NOMO-1 (cell line): Measurements from ENCODE around the gene FNDC3B.

Source experiments
- DNase-seq, 2 experiments: peaks; one replicate each; lab custom pipeline; 2025; ENCODE audit not compliant: unreplicated experiment in 2 of 2; lab: John Stamatoyannopoulos, UW

The FNDC3B gene

DNA sequence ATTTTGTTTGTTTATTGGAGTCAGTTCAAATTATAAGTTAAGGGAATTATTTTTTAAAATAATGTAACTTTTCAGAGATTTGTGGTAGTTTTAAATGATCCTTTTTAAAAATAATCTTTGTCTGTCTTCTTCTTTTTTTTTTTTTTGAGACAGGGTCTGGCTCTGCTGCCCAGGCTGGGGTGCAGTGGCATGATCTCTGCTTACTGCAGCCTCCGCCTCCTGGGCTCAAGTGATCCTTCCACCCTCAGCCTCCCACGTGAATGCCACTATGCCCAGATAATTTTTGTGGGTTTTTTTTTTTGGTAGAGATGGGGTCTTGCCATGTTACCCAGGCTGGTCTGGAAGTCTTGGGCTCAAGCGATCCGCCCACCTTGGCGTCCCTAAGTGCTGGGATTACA lies 12.6 kb downstream of the FNDC3B start:
- DNase-seq = no peak

DNA sequence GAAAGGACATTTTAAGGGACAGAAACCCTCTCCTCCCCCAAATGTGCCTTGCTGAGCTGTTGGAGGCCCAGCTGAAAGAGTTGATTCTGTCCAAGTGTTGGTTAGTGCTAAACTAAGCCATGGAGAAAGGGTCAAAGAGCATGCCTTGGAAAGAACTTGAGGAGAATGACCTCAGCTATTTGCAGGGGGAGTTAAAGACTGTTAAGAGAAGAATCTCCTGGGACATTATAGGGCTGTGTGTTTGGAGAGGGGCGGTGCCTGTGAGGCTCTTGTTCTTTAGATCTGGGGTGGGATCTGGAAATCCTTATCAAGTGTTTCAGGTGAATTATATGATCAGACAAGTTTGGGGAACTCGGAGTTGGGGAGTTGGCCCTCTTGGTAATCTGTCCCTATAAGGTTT lies 13.0 kb downstream of the FNDC3B start:
- no peak for DNase-seq

DNA sequence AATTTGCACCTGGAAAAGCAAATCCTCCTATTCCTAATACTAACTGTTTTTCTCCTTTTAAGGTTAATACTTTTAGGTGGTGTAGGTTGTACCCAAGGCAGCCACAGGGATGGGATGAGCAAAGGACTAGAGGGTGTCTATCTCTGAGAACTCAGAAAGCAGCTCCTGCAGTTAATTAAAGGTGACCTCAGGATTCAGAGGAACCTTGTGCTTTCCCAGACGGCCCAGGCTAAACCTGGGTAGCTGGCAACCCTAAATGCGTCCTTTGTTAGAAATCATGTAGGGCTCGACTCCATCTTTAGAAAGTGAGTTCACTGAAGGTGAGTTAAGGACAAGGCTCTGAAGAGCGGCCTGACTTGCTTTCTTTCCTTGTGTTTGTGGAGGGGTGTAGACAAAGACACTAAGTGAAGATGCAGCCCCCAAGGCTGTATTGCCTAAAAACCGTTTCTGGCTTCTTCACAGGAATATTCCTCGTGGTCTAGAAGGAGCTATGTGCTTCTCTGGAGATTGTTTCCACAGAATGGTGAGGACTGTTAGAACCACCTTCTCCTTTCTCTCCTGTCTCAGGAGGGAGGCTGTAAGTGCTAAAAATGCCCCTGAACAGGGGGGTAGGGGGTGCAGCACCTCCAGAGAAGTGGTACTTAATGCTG lies 14.9 kb downstream of the FNDC3B start:
- no peak for DNase-seq

DNA sequence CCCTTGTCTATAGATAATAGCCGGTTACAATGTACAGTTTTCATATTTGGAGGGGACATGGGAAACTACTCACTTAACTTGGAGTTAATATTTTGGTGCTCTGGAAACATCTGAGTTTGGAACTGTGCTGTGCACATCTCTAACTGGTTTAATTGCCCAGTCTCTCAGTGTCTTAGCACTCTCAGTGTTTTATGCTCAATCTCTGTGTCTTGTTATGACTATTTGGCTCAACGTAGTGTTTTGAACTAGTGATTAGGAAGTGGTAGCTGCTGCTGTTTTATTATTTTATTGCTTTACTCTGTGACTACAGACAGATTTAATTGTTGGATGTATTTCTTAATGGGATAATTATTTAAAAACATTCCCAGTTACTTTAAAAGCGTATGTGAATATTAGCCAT lies 17.0 kb downstream of the FNDC3B start:
- no peak for DNase-seq

DNA sequence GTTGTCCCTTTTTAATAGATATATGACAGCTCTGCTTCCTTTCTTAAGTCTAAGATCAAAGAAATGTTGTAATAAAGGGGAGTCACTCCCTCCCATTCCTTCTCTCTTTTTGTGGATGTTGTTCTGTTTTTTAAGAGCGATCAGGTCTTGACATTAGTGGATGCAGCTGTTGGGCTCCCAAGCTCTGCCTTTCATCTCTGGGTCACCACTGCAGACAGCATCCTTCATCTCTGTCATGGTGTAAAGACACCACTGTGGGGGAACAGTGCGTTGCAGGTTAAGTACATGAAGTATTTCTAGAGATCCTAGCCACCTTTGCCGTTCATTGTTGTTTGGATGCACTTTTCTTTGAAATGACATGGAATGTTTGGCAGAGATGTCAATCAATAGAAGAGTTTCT lies 17.7 kb downstream of the FNDC3B start:
- no peak for DNase-seq

DNA sequence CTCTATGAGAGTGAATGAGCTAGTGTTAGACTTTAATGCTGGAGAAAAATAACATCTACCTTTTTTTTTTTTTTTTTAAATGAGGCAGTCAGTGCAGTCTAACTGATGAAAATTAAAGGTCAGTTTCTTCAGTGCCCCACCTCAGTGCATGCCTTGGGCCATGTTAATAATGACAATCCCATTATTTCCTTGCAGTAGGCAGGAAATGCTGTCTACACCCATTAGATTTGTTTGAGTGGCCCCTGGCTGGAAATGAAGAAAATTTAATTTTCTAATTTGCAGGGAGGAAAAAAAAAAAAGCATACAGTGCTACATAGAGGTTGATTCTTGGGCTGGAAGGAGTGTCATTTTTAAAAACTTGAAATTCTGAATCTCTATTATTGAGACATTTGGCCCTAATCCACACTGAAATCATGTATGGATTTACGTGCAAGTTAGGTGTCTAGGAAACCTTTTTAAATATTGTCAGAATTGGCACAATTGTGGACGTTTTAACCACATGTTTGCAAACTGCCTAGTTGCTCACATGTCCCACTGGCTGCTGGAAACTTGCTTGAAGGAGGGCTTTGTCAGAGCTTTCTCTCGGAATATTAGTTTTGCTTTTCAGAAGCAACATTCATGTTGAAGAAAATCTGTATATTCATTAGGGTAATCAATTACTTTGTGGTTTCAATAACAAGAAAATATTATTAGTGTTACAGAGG lies 18.4 kb downstream of the FNDC3B start:
- DNase-seq = no peak

DNA sequence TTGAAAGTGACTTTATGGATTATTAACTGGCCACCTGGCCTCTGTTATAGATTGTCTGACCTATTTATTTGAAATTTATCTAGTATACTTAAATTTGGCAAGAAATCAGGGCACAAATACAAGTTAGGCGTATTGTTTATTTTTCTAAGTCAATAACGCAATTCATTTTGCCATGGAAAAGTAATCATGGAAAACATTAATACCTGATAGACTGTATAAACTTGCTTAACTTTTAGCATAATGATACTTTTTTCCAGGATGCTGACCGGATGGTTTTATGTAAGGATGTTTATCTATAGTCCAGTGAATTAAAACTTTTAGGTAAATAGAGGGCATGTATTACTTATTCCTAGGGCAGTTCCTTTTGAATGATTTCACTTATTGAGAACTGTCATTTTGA lies 20.2 kb downstream of the FNDC3B start:
- DNase-seq = no peak

DNA sequence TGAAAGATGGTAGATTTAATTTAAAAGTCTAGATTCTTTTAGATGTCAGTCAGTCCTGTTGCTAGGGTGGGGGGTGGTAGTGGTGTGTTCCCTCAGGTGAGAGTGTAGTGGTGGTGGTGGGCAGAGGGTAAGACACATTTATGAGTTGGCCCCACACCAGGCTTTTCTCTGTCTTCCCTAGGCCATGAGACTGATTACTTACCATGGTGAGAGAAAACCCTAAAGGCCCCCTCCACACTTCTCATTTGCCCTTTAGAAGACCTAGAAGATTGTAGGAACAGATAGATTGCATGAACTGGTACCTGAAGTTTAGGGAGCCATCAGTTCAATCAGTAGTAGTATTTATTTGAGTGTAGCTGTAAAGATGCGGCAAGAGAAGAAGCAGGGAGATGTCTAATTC lies 20.9 kb downstream of the FNDC3B start:
- no peak for DNase-seq

DNA sequence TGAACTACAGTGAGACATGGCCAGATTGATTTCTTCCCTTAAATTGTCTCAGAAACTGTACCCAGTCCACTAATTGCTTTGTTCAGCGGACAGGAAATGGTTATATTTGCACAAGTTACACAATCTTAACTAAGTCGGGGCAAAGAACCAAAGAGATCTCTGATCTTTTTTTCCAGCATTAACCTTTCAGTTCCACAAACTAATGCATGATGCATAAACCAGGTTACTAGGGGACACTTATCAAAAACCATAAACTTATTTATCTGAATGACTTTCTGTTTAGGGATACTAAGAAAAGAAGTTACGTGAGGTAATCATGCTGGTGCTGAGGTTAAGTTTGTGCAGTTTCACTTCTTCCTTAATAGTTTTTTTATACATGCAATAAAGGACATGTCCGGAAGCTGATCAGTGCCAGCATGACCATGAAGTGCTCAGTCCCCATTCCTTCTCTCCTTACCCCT lies 22.4 kb downstream of the FNDC3B start:
- peak; percentile 87 to 100 for DNase-seq

DNA sequence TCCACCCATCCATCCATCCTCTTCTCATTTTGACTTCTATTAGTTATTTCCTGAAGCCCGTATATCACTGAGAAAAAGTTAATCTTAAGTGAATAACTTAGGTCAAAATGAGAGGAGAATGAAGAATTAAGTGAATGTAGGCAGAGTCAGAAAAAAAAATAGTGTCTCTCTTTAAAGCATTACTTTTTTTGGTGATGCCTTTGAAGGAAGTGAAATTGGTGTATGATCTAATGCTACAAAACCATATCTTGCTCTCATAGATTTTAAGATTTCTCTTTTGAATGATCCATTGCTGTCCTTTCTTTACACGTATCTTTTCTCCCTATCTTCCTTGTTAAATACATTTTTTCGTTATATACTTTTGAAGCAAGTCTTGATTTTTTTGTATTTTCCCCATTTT lies 23.4 kb downstream of the FNDC3B start:
- peak in 1 of 2 experiments; percentile 52 for DNase-seq

DNA sequence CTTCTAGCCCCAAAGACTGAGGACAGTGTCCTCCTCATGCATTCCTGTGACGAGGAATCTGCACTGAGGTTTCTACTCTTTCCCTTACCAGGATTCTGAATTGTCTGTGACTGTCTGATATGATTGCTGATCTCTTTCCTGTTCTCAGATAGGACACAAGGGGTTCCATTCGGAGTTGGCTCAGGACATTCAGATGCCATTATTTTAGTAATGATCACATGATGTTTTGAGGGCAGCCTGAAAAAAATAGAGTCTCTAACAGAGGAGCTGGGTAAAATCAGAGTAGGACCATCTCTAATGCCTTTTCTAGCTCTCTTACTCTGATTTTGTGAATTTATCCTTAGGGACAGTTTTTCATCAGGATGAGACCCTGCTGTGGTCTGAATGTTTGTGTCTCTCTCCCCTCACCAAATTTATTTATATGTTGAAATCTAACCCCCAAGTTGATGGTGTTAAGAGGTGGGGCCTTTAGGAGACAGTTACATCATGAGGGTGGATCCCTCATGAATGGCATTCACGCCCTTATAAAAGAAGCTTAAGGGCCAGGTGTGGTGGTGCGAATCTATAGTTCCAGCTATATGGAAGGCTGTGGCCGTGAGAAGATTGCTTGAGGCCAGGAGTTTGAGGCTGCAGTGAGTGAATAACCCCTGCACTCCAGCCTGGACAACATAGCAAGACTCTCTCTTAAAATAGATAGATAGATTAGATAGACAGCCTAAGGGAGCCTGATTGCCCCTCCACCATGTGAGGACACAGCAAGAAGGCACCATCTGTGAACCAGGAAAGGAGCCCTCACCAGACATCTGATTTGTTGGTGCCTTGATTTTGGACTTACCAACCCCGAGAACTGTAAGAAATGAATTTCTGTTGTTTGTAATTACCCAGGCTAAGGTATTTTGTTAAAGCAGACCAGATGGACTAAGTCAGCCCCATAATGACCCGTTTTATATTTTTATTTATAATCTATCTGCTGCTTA lies 24.4 kb downstream of the FNDC3B start:
- DNase-seq = no peak

DNA sequence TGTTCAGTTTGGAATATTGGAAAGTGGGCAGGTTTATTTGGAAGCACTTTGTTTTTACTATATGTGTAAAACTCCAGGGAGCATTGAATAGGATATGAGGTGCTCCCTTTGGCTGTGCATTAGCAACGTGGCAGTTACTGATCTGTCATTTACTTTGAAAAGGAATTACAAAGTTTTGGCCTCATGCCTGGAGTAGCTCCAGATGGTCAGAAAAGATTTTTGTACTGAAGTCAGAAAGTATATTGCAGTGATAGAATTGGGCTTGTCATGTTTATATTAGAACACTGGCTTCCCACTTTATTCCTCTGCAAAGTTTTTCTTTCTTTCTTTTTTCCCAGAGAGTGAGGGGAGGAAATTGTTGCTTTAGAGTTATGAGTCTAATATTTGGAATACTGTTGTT lies 26.1 kb downstream of the FNDC3B start:
- DNase-seq = no peak

DNA sequence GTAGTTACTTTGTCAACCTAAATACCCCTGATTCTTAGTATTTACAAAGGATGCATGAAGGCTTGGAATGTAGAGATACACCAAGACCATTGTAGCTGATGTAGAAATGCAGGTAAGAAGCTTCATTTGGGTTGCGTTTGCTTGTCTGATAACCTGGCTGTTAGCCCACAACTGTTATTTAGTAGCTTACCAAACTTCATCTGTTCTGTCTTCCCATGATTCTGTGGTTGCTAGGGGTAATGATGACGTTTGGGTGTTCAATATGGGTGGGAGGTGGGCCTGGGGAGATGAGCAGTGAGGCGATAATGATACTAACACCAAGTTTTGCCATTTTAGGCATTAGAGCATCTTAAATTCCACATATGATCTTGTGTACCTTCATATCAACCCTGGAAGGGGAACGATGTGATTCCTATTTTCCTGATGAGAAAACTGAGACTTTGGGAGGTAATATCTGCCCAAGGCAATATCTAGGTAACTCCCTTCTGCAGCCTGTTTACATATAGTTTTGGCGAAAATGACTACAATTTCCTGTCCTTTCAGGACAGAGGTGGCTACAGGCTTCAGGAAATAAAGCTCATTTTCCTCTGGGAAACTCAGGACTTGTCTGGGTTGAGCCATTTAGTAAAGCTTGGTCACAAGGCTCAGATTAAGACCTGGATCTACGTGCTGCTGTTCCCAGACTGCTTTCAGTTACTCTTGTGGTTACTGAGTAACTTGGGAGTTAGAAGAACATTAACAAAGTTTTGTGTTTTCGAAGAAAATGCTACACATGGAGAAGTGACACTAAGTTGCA lies 26.8 kb downstream of the FNDC3B start:
- peak in 1 of 2 experiments; percentile 28 for DNase-seq

DNA sequence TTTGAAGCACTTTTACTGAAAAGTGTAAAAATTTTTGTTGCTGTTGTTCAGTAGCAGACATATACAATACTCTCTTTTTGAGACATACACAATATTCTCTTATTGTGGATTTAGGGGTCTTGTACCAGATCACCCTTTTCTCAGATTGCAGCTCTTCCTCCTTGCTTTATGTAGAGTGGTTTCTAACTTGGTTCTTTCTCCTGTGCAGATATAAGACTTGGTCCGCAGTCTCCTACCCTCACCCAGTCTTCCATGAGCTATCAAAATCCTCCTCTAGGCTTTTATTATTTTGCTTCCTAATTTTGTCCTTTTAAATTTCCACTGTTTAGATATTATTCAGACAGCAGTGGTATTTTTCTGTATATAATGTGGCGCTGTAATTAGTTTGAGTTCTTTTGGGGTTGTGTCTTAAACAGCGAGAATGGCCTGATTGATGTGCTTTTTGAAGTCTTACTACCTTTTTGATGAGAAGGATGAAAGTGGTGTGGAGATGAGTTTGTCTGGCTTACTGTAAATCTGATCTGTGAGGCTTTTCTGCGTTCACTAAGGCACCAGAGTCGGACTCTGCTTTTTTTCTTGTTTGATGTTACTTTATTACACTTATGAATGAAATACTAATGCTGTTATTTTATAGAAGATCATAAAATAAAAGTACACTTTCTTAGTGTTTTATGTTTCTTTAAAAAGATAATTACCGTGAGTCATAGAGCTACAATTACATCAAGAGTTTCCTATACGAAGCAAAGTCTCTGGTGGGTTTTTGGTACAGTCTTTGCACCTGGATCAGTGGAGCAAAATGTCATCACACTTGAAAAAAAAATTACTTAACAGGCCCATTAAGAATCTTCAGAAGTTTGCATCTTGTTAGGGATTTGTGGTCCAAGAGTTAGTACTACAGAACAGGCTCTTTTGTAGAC lies 27.8 kb downstream of the FNDC3B start:
- peak in 1 of 2 experiments; percentile 42 for DNase-seq

DNA sequence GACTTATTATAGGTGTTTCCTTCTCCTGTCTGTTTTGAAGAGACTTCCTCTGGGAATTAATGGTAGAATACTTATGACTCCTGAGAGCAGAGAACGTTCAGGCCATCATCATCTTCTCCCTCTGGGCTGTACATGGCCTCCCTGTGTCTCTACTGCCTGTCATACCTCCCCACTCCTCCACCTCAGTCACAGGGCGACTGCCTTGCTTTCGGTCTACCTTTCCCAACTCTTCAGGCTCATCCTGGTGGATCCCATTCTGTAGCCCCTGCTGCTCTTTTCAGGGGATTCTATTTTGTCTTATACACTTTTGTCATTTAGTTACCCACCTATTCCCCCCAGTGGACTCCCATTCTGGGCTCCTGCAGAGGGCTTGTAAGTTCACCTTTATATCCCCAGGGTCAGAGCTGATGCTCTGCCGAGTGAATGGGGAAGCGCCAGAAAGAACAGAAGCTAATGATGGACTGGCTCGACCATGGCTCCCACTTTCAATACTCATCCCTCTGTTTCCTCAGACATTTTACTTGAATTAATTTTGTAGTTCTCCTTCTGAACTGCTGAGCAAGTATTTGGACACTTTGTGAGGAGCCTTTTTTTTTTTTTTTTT lies 28.6 kb downstream of the FNDC3B start:
- DNase-seq = no peak

DNA sequence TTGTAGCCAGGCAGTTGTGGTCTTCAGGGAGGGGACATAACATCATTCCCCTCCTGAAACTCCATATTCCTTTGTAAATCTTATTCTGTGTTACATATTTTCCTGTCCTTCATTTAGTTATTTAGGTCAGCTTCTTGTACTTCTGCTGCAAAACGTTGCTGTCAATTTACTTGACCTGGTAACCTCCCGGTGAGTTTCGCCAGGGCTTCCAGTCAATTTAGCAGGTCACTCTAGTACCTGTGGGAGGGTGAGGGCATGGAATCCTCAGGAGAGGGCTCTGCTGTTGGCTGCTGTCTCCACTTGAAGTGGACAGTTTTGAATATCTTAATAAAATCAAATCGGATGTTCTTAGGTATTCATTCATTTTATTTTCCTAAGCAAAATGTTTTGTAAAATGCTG lies 29.6 kb downstream of the FNDC3B start:
- no peak for DNase-seq

DNA sequence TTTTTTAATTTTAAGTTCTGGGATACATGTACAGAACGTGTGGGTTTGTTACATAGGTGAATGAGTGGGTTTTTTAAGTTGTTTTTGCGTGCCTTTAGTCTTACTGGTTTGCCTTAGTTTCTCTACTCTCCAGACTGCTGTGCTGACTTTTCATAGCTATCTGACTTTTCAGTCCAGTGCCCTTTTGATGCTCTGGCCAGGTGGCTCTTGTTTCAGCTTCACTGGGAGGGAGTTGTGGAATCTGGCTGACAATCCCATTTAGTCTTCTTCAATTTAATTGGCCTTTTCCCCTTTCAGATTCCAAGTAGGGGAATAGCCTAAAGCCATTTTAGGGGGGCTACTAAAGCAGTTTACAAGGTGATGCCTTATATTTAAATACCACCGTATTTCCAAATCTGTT lies 30.1 kb downstream of the FNDC3B start:
- no peak for DNase-seq

DNA sequence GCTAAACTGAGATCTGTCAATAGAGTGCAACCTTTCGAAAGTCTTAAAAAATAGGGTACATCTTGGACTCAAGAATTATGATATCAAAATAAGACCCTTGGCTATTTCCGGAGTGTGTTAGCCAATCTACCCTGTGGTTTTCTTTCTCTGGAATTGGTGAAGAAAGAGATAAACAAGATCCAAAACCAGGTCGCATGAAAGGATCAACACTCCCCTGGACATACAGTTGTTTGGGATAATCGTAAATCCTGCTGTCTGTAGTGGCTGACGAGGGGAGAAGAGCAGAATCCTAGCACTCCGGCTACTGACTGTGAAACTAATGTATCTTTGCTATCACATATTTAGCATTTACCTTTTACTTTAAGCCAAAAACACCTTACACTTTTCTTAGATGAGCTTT lies 30.9 kb downstream of the FNDC3B start:
- DNase-seq = no peak

DNA sequence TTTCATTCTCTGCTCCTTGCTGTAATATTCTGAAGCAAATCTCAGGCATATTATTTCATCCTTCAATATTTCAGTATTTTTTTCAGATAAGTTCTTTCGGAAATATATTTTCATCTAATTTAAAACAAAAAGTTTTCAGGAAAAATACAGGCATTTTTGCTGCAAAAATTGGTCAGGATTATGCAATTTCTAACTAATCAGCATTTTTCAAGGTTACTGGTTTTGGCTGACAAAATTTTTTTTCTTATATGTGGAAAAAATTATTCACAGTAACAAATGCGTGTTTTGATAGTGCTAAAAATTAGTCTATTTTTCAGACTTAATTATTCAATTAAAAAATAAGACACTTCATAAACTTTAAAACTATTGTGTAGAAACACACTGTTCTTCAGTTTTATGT lies 31.4 kb downstream of the FNDC3B start:
- no peak for DNase-seq
